Activated CD4-positive, alpha-beta T cell treated with anti-CD3 and anti-CD28 coated beads, Interleukin-2, amount 50 U/mL, for 24 hours (primary cell): ENCODE results near the gene ATG4C.

Experiments used
- DNase-seq, 2 donors: peaks; one replicate each; pipeline ENCODE4 v3.0.0-alpha.2; 2020; ENCODE audit warnings: low read depth in 1 of 2, low spot score in 1 of 2

ATG4C gene

DNA sequence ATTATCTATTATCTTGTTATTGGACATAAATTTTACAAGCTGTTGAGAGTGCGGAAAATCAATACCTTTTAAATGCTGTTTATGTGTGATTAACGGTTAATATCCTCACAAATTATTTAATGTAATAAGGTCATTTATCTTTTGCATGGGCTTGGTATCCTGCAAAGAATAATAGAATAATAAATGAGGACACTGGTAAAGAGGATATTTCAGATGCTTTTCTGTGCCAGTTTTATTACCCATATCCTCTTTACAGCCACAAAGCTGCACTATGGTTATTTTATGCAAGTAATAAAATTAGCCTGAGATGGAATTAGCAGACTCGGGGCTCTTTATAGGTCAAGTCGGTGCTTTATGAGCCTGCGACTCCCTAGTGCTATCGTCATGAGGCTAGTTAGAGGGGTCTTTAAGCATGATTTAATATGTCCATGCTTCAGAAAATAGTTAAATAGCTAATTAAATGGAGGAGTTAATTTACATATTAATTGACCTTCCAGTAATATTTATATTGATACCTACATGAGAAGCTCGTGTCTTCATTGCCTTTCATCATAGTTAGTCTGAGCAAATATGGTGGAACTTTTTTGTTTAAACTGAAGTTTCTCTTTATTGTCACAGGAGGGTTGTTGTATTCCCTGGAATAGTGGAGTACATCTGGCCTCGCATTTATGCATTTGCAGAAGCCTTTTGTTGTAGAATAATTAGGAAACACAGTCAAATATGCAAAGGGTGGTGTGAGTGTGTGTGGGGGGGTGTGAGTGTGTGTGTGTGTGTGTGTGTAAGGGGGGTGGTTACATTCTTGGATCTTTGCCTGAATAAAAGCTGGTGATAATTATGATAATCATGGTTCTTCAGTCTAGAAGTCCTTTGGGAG lies 120.3 kb downstream of the ATG4C start:
- DNase-seq: no peak

DNA sequence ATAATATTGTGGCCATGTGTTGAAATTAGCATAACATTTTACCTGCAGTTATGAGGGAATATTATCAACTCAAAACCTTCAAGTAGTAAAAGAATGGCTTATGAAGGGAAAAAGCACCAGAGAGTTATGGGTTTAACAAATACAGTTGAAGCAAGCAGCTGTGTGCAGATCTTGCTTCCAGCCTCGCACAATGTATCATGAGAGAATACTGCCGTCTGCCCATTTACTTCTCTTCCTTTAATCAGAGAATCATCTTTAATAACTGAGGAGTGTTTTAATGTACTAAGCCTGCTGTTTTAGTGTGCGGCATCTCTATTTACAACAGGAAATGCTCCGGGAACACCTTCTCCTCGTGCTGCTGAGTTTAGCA lies 120.9 kb downstream of the ATG4C start:
- no peak for DNase-seq

DNA sequence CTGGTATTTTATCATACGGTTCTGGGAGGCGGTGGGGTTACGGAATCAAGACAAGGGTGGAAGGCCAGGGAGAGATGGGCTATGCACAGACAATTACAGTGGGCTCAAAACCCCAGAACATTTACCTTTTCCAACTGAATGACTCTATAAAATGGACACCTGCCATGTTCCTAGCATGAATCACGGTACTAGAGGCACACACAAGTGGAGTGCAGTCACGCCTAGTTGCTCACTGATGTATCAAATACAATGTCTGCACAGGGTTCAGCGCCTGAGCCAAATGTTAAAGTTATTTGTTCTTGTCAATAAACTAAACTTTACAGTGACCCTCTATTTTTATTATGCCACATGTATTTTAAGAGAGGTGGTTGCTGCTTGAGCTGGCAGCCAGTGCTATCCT lies 121.4 kb downstream of the ATG4C start:
- DNase-seq: no peak

DNA sequence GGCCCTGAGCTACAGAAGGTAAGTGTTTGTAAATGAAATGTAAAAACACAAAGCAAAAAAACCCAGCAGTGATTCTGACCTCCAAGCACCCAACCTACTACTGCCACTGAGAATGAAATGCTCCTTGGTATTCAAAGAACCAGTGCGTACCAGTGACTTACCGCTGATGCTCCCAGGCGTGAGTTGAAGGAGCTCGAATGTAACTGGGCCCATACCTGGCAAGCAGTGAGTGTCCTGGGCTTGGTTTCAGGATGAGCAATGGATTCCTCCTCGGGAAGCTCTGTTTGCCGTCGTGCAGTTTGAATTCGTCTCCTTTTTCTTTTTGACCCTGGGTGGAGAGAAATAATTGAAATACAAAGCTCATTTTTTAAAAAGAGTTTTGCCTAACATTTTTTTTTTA lies 121.9 kb downstream of the ATG4C start:
- no peak for DNase-seq

DNA sequence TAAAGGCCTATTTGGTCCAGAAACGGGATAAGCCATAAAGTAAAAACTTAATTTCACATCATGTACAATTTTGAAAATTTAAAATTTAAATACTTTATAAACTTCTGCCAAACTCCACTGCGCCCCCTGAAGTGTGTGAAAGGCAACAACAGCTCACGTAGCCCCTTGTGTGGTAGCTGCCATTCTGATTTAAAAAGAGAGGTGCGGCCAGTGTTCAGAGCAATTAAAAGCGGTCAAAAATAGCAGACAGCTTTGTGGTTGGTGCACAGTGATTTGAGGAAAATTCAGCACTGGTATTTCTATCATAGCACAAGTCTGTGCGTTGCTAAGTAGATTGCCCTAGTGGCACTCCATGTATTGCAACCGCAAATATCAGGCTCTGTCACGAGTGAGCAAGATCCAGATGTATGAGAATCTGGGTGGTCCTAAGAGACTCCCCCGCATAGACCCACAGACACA lies 122.5 kb downstream of the ATG4C start:
- no peak for DNase-seq

DNA sequence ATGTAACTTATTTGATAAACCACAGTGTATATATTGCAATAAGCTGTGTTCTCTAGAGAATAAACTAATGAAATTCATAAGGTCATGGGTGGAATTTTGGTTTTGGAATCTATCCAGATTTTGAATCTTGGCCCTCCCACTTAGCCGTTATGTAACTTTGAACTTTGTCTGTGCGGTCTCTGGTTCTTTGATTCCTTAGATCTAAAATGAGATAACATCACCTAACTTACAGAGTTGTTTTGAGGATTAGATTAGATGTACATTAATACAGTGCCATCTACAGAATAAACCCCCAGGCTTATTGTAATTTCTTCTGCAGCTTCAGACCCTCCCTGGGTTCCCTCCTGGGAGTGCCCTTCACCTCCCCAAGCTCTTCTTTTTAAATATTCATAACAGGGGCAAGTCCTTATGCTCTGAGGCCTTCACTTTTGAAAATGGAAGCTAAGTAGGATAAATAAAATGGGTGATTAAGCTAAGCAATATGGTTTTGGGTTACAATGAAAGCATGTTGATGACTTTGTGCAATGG lies 124.3 kb downstream of the ATG4C start:
- no peak for DNase-seq

DNA sequence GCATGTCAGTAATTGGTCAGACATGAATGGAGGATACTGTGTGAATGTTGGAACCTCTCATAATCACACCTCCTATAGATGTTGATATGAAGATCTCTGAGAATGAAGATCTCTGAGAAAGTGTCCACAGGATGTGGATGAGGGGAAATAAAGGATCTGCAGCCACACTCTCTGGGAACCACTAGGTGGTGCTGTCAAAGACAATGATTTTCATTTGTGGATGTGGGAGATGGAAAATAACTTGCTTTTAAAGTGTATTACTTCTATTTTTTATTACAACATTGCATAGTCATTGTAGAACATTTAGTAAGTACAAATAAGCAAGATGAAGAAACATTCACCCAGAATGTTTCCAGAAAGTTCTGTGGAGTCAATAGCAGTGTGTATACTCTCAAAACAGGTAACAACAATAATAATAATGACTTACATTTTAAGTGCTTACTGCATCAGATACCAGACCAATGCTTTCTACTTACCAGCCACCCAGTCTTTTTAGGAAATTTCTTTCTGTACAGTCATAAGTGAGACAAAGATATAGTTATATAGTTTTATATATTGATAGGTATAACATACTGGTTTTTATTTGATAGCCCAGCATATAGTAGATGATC lies 128.2 kb downstream of the ATG4C start:
- no peak for DNase-seq
